ENCODE data around the gene MAMDC4. TPM values are rescaled to one million over a fixed set of nuclear protein-coding genes. Genes with fewer than 3 reads are reported as not detected.

The MAMDC4 gene
- total RNA-seq, 2 experiments from 2014 or later: 15.9 to 16.1 TPM

GRCh38 chr9:136900556-136900955 is 48.4 kb downstream of the MAMDC4 start:
- DNase-seq: no peak
- Mint-ChIP-seq H3K27ac (peak overlapping the region; percentile 94), H3K9me3 (no peaks in the 10 kb centered on the region), H3K27me3 (ENCODE audit: low read depth) (no peaks in the 10 kb centered on the region), H3K4me3 (no peak overlapping the region), H3K4me1 (ENCODE audit: low read depth) (peaks cover 44% of the 10 kb centered on the region), H3K36me3 (ENCODE audit: low read depth) (peaks cover 36% of the 10 kb centered on the region)
- intact Hi-C loops (cut with micrococcal nuclease): loop anchor here (5.0 kb wide), 2 partner anchors 92 to 368 kb away; partner anchors contain the start of gene PAXX
- CTCF ChIA-PET: no interaction called here

- peaks cover 38% of the 10 kb centered on the region for H3K36me3 Mint-ChIP-seq (ENCODE audit: low read depth)
- no peaks in the 10 kb centered on the region for H3K27me3 Mint-ChIP-seq (ENCODE audit: low read depth)
- intact Hi-C loops (cut with micrococcal nuclease): loop anchor here (5.0 kb wide), 2 partner anchors 91 to 369 kb away; partner anchors contain the start of gene PAXX
- no peaks in the 10 kb centered on the region for H3K9me3 Mint-ChIP-seq
- peak overlapping the region; percentile 94 for H3K27ac Mint-ChIP-seq
- DNase-seq: no peak
- H3K4me3 Mint-ChIP-seq: no peak overlapping the region
- peaks cover 47% of the 10 kb centered on the region for H3K4me1 Mint-ChIP-seq (ENCODE audit: low read depth)
- CTCF ChIA-PET: interaction anchor here (1.5 kb wide), 1 partner anchor 58 kb away, joined by 10 read pairs; the partner anchor contains the start of gene AJM1
Measured at GRCh38 chr9:136900988-136901515, 48.9 kb downstream of the MAMDC4 start.

GRCh38 chr9:136901516-136902258 is 49.5 kb downstream of the MAMDC4 start:
- CTCF ChIA-PET: interaction anchor here (0.7 to 1.7 kb wide), 5 partner anchors 17 to 492 kb away, joined by 3 to 10 read pairs (median 4); partner anchors contain the start of gene AJM1
- no peaks in the 10 kb centered on the region for H3K27me3 Mint-ChIP-seq (ENCODE audit: low read depth)
- intact Hi-C loops (cut with micrococcal nuclease): loop anchor here (1.0 to 5.0 kb wide), 6 partner anchors 15 to 369 kb away; partner anchors contain the start of genes PAXX, PHPT1 and TRAF2
- H3K4me3 Mint-ChIP-seq: peak overlapping the region; percentile 31
- peak; percentile 75 for DNase-seq
- H3K27ac Mint-ChIP-seq: peak overlapping the region; percentile 94
- no peaks in the 10 kb centered on the region for H3K9me3 Mint-ChIP-seq
- H3K36me3 Mint-ChIP-seq (ENCODE audit: low read depth): peaks cover 44% of the 10 kb centered on the region
- H3K4me1 Mint-ChIP-seq (ENCODE audit: low read depth): peaks cover 49% of the 10 kb centered on the region

GRCh38 chr9:136902259-136902821 is 50.2 kb downstream of the MAMDC4 start:
- peaks cover 49% of the 10 kb centered on the region for H3K36me3 Mint-ChIP-seq (ENCODE audit: low read depth)
- peak; percentile 95 for DNase-seq
- H3K27ac Mint-ChIP-seq: peak overlapping the region; percentile 94
- no peaks in the 10 kb centered on the region for H3K27me3 Mint-ChIP-seq (ENCODE audit: low read depth)
- peak overlapping the region; percentile 31 for H3K4me3 Mint-ChIP-seq
- intact Hi-C loops (cut with micrococcal nuclease): loop anchor here (1.0 to 5.0 kb wide), 6 partner anchors 16 to 370 kb away; partner anchors contain the start of genes PAXX, PHPT1 and TRAF2
- no peaks in the 10 kb centered on the region for H3K9me3 Mint-ChIP-seq
- peaks cover 52% of the 10 kb centered on the region for H3K4me1 Mint-ChIP-seq (ENCODE audit: low read depth)
- CTCF ChIA-PET: interaction anchor here (0.6 to 1.7 kb wide), 6 partner anchors 18 to 493 kb away, joined by 3 to 10 read pairs (median 4); partner anchors contain the start of gene AJM1

GRCh38 chr9:136903041-136903554 is 51.0 kb downstream of the MAMDC4 start:
- H3K36me3 Mint-ChIP-seq (ENCODE audit: low read depth): peaks cover 53% of the 10 kb centered on the region
- CTCF ChIA-PET: interaction anchor here (0.6 to 1.7 kb wide), 2 partner anchors 19 to 143 kb away, joined by 3 to 4 read pairs; no protein-coding TSS in a partner anchor

GRCh38 chr9:136906266-136906665 is 54.1 kb downstream of the MAMDC4 start:
- DNase-seq: no peak
- CTCF ChIA-PET: no interaction called here
- H3K27ac Mint-ChIP-seq: peak overlapping the region; percentile 25
- H3K4me1 Mint-ChIP-seq (ENCODE audit: low read depth): peaks cover 38% of the 10 kb centered on the region
- H3K27me3 Mint-ChIP-seq (ENCODE audit: low read depth): no peaks in the 10 kb centered on the region
- H3K36me3 Mint-ChIP-seq (ENCODE audit: low read depth): peaks cover 40% of the 10 kb centered on the region
- no peak overlapping the region for H3K4me3 Mint-ChIP-seq
- intact Hi-C loops (cut with micrococcal nuclease): no loop called here
- no peaks in the 10 kb centered on the region for H3K9me3 Mint-ChIP-seq

More at GRCh38 chr9:136903041-136903554, 51.0 kb downstream of the MAMDC4 start:
- Mint-ChIP-seq H3K4me3 (no peak overlapping the region), H3K27ac (peak overlapping the region; percentile 94), H3K27me3 (ENCODE audit: low read depth) (no peaks in the 10 kb centered on the region), H3K4me1 (ENCODE audit: low read depth) (peaks cover 52% of the 10 kb centered on the region), H3K9me3 (no peaks in the 10 kb centered on the region)
- intact Hi-C loops (cut with micrococcal nuclease): loop anchor here (5.0 kb wide), 2 partner anchors 89 to 371 kb away; partner anchors contain the start of gene PAXX
- DNase-seq: no peak

GRCh38 chr9:136907011-136907914 is 55.1 kb downstream of the MAMDC4 start:
- intact Hi-C loops (cut with micrococcal nuclease): no loop called here
- H3K4me1 Mint-ChIP-seq (ENCODE audit: low read depth): peaks cover 28% of the 10 kb centered on the region
- H3K27ac Mint-ChIP-seq: peak overlapping the region; percentile 31
- peaks cover 34% of the 10 kb centered on the region for H3K36me3 Mint-ChIP-seq (ENCODE audit: low read depth)
- no peak overlapping the region for H3K4me3 Mint-ChIP-seq
- no peaks in the 10 kb centered on the region for H3K27me3 Mint-ChIP-seq (ENCODE audit: low read depth)
- no peaks in the 10 kb centered on the region for H3K9me3 Mint-ChIP-seq
- DNase-seq: no peak
- CTCF ChIA-PET: interaction anchor here (0.6 kb wide), 1 partner anchor 95 kb away, joined by 3 read pairs; no protein-coding TSS in a partner anchor

Small RNA genes lying within 50 kb of the gene (microRNA-seq; reads per million reads assigned to microRNA genes)
- gene MIR4292 (ENCODE audit: borderline microRNAs expressed, borderline replicate concordance) (not detected), gene MIR4479 (ENCODE audit: borderline microRNAs expressed, borderline replicate concordance) (7.7 reads per million, percentile 13 among the genes with 10 or more reads in this experiment)

Other genes starting within 250 kb of the MAMDC4 start
- under 1 TPM; 0.25 to 0.52 TPM for gene EGFL7, start 189.4 kb upstream of the MAMDC4 start, total RNA-seq
- 1 to 10 TPM; 8.7 to 9.4 TPM for gene AGPAT2, start 164.9 kb upstream of the MAMDC4 start, total RNA-seq
- under 1 TPM in 1 of 2 experiments, not detected in 1; 0.10 TPM for gene DIPK1B, start 139.8 kb upstream of the MAMDC4 start, total RNA-seq
- gene LCN10, start 109.4 kb upstream of the MAMDC4 start, total RNA-seq: 1 to 10 TPM in 1 of 2 experiments, under 1 TPM in 1; 0.83 to 1.0 TPM
- gene LCN6, start 103.8 kb upstream of the MAMDC4 start, total RNA-seq: not detected
- gene LCN8, start 94.1 kb upstream of the MAMDC4 start, total RNA-seq: not detected
- not detected for gene LCN15, start 87.8 kb upstream of the MAMDC4 start, total RNA-seq
- 10 to 100 TPM; 38.1 to 39.6 TPM for gene TMEM141, start 61.0 kb upstream of the MAMDC4 start, total RNA-seq
- under 1 TPM; 0.38 to 0.47 TPM for gene CCDC183, start 56.0 kb upstream of the MAMDC4 start, total RNA-seq
- gene RABL6, start 44.4 kb upstream of the MAMDC4 start, total RNA-seq: 10 to 100 TPM; 74.9 to 82.7 TPM
- gene AJM1, start 9.9 kb upstream of the MAMDC4 start, total RNA-seq: 1 to 10 TPM; 1.7 to 2.0 TPM
- 100 to 1,000 TPM; 110 to 116 TPM for gene PHPT1, start 2.9 kb upstream of the MAMDC4 start, total RNA-seq
- gene EDF1, start 14.0 kb downstream of the MAMDC4 start, total RNA-seq: 100 to 1,000 TPM; 259 to 288 TPM
- gene TRAF2, start 34.2 kb downstream of the MAMDC4 start, total RNA-seq: 10 to 100 TPM; 39.7 to 41.8 TPM
- gene FBXW5, start 92.4 kb downstream of the MAMDC4 start, total RNA-seq: 10 to 100 TPM; 44.0 to 47.8 TPM
- under 1 TPM in 1 of 2 experiments, not detected in 1; 0.83 TPM for gene C8G, start 92.9 kb downstream of the MAMDC4 start, total RNA-seq
- gene LCN12, start 99.9 kb downstream of the MAMDC4 start, total RNA-seq: 1 to 10 TPM; 1.1 to 1.9 TPM
- not detected for gene PTGDS, start 125.2 kb downstream of the MAMDC4 start, total RNA-seq
- not detected for gene LCNL1, start 130.6 kb downstream of the MAMDC4 start, total RNA-seq
- gene PAXX, start 140.1 kb downstream of the MAMDC4 start, total RNA-seq: 10 to 100 TPM; 75.9 to 76.8 TPM
- gene CLIC3, start 144.2 kb downstream of the MAMDC4 start, total RNA-seq: not detected
- gene ABCA2, start 175.9 kb downstream of the MAMDC4 start, total RNA-seq: 1 to 10 TPM; 4.1 to 4.7 TPM
- gene FUT7, start 179.7 kb downstream of the MAMDC4 start, total RNA-seq: not detected
- 10 to 100 TPM; 14.2 to 15.9 TPM for gene NPDC1, start 193.8 kb downstream of the MAMDC4 start, total RNA-seq
- gene ENTPD2, start 201.7 kb downstream of the MAMDC4 start, total RNA-seq: not detected
- 1 to 10 TPM; 3.8 to 3.9 TPM for gene SAPCD2, start 218.2 kb downstream of the MAMDC4 start, total RNA-seq
- 1 to 10 TPM; 2.6 to 3.4 TPM for gene UAP1L1, start 225.2 kb downstream of the MAMDC4 start, total RNA-seq
- 10 to 100 TPM; 18.7 to 18.9 TPM for gene MAN1B1, start 234.6 kb downstream of the MAMDC4 start, total RNA-seq

All from activated naive CD4-positive, alpha-beta T cell treated with anti-CD3 and anti-CD28 coated beads for 36 hours (primary cell).